ENCODE data around the gene NCEH1.

DNA sequence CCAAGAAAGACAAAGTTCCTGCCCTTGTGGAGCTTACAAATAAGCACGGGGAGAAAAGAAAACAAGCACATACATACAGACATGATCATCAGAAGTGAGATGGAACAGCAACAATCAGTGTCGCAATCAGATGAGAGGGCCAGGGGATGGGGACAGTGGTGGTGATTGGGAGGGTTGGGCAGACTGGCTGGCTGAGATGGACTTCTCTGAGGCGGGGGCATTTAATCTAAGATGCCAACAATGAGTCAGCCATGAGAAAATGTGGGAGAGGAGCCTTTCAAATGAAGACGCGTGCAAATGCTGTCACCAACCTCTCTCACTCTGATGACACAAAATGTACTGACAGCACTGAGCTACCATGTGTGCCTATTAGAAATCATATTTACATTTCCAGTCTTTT lies 81.4 kb downstream of the NCEH1 start:
- no peak for TF ChIP-seq ZNF274 (IDR thresholded peaks at IDR 0.05; ENCODE audit: low read depth, low read length)
- TF ChIP-seq YY1 (IDR thresholded peaks at IDR 0.05; ENCODE audit: insufficient read depth, insufficient read length) = no peak
- TF ChIP-seq SUZ12 (IDR thresholded peaks at IDR 0.05; ENCODE audit: extremely low read depth, insufficient read depth, insufficient read length) = no peak

Data from NT2/D1 (cell line).